ENCODE data around the gene SKA3.
"Not testable (repeated sequence)": the region's sequence is repeated elsewhere in the genome, so short reads cannot be mapped to it uniquely, and the experiment has no call there.

DNA sequence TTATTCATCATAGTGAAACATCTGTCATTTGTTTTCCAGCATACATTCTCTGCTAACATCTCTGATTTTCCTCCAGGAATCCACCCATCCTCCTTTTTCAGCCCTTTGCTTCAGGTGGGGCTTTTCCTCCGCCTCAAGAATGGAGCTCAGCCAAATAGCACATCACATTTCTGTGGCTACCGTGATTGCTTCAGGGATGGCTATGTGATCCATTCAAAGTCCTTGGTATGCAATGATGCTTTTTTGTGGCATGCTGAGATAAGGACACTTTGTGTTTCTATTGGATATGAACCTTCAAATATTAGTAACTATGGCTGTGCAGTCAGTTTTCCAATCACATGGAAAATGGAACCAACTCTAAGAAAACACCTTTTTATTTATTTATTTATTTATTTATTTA is 18.4 kb upstream of the SKA3 start:
- not testable (repeated sequence) for TF ChIP-seq YY1 (IDR thresholded peaks at IDR 0.05; ENCODE audit: insufficient read depth, insufficient read length); SUZ12 (IDR thresholded peaks at IDR 0.05; ENCODE audit: extremely low read depth, insufficient read depth, insufficient read length); ZNF274 (IDR thresholded peaks at IDR 0.05; ENCODE audit: low read depth, low read length)
